DMS79 (cell line): ENCODE results near the gene DOK6.

Experiments
- DNase-seq: peaks from one replicate; lab custom pipeline; 2025; lab: John Stamatoyannopoulos, UW

The DOK6 gene

DNA sequence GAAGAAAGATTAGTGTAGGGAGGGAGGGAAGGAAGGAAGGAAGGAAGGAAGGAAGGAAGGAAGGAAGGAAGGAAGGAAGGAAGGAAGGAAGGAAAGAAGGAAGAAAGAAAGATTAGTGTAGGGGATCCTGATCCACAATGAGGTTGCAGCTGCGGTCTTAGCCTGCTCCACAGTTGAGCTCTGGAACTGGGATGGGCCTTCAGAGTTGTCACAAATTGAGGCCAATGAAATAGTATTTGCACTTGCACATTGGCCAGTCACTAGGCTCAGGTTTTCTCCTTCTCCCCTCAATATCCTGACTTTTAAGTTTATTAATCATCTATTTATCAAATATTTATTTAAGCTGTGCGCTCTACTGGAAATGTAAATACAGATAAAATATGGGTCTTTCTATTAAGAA lies 34.3 kb downstream of the DOK6 start:
- no peak for DNase-seq

DNA sequence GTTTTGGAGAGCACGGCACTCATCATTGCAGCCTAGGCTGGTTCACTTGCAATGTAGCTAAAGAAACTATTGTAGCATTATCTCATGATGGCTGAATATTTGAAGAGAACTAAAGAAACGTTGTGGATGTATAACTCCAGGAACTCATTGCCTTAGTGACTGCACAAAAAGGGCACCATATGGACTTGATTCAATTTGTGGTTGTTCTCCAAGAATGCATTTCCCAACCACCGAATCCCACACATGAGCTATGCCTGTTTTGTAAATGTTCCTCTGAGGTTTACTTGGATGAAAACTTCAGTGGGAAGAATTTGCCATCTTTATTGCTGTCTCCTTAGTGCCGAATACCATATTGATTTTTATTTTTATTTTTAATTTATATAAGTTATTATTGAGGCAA lies 43.5 kb downstream of the DOK6 start:
- DNase-seq: no peak

DNA sequence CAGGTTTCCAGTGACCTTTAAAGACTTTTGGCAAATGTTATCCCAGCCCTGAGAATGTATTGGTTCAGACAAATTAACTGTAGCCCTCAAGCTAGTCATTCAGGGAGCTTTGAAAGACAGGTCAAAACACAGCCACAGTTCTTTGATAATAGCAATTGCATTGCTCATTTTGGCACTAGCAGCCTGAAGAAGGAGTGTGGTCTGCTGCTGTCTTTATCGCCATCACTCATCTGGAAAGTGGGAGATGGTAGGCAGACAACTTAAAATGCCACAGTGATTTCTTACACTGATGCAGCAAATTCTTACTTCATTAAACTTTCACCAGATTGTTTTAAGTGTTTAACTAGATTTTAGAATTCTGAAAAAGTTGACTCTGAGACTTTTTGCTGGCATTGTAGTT lies 47.2 kb downstream of the DOK6 start:
- no peak for DNase-seq

DNA sequence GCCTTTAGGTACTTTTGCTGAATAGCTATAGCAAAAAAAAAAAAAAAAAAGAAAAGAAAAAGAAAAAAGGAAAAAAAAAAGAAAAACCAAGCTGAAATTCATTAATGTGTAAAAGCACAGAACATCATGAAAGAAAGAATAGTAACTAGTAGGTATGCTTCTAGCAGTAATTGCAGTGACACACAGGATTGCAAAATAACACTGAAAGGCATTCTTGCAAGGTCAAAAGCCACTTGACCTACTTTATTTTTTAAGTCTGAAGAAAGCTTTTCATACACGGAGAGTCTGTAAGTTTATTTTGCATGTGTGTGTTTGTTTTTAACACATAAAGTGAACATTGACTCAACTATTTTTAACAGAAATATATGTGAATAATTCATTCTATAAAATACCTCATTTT lies 54.4 kb downstream of the DOK6 start:
- no peak for DNase-seq

DNA sequence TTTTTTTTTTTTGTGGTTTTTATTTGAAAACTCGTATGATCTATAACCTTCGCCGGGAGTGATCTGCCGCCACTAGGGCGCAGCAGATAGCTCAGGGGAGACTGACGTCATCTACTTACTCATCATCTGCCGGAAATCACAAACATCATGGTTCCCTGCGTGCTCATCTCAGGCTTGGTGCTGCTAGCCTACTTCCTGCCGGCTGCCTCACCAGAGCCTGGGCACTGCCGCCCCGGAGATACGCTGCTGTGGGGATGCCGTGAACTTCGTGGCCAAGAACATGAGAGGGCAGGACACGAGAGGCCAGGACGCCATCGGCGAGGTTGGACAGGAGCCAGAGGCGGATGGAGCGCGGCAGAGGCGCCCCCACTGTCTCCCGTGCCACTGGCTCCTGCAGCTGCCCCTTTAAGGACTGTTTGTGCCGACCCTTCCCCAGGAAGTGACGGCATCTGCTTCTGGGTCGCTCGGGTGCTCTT lies 68.8 kb downstream of the DOK6 start:
- DNase-seq: no peak

DNA sequence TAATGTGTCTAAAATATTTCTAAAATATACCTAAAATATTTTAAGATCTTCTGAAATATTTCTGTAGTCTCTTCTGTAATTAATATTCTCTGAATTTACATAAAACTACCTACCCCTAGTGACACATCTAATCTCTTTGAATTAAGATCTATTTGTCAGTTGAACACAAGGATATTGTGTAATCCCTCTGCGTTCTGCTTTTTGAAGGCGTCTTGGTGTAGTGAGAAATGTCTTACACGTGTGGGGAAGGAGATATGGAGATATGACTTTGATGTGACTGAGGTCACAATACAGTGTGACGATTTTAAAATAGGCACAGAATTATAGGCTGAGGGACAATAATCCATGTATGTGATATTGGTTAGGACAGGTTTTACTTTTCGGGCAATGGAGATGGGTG lies 79.8 kb downstream of the DOK6 start:
- no peak for DNase-seq

DNA sequence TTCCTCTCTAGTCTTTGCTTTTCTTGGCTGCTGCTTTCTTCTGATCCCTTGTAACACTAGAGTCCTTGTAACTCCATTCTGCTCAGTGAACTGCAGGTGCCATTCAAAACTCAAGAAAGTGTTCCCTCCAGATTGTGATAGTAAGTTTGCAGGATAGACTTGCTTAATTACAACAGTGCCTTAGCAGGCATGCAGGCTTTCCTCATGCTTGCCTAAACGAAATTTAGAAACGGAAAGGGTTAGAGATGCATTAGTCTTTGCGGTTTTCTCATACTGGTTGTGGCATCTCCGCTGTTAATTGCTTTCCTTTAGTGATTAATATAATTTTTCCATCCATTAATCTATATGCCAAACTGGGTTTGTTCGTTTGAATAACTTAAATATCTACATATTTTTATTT lies 82.9 kb downstream of the DOK6 start:
- no peak for DNase-seq

DNA sequence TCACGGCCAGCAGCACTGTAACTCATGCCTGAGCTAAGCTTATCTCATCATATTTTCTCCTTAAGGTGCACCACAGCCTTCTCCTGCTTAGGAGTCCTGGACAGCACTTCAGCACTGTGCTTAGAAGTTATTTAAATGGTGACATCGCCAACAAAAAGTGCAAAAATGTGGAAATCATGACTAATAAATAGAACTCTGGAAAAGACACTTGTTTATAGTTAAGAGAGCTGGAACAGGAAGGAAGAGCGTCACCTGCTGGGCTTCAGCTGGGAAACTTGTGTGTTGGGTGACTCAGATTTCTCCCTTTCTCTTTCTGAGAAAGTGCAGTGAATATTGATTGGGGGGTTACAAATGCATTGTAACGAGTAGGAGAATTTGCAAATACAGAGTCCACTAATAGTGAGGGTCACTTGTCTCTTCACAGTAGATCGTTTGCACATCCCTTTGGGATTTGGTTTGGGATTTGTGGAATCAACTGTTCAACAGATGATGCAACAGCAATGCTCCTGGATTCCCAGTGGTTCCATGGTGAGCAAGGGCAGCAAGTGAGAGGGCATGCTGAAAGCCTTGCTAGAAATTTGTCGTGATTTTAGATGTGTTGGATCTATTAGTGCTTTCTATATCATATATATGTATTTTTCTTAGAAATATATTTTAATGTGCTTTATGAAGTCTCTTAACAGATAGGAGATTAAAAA lies 84.2 kb downstream of the DOK6 start:
- DNase-seq: no peak

DNA sequence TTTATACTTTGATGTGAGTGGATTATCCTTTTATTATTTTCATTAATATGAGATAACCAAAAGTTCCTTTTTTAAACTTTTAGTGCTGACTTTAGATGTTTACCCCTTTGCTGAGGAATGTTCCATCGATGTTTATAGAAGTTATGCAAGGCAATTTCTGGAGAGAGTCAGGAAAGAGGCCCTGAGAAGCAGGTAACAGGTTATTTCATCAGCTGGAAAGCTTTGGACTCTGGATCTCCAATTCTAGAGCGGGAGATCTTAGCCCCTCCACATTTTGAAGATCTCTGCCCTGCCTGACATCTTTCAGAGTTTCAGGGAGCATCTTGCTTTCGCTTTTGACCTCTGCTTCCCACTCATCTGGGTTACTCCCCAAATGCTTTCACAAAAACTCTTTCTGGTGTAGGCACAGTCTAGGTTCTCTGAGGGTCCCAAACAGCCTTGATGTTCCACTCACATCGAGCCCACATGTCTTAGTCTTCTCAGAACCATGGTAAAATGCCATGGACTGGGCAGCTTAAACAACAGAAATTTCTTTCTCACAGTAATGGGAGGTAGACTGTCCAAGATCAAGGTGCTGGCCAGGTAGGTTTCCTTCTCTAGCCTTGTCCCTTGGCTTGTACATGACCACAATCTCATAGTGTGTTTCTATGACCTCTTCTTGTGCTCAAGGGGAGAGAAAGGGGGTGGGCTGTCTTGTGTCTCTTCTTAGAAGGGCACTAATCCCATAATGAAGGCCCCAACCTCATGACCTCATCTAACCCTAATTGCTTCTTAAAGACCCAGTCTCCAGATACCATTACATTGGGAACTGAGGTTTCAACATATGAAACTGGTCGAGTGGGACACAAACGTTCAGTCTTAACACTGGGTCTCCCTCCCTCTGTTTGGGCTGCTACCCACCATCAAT lies 87.1 kb downstream of the DOK6 start:
- DNase-seq: no peak

DNA sequence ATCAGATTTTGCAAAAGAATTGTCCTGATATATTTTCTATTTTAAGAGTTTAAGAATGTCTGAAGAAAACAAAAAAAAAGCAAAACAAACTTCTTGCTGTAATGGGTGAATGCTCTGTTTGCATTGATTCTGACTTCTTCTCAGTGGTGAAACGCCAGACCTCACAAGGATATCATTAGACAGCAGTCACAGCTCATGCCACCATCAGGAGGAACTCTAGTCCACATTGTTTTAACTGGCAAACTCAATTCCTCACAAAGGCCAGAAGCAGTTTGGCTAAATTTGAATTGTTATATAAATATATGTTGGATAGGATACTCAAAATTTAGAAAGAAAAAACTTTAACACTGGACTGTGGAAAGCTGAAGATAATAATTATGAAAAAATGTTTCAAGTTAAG lies 89.4 kb downstream of the DOK6 start:
- no peak for DNase-seq

DNA sequence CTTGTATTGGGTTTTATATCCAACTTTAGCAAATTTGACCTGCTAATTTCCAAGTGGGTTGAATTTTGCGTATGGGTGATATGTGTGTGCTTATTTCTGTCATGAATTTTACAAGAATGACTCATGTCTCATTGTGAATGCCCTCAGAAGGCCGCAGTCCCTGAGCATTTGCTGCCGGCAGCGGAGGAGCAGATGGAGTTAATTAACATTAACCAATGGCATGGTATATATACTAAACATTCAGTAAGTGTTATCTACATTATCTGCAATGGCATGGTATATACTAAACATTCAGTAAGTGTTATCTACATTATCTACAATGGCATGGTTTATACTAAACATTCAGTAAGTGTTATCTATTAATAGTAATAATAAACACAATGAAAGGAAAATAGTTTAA lies 90.1 kb downstream of the DOK6 start:
- no peak for DNase-seq

DNA sequence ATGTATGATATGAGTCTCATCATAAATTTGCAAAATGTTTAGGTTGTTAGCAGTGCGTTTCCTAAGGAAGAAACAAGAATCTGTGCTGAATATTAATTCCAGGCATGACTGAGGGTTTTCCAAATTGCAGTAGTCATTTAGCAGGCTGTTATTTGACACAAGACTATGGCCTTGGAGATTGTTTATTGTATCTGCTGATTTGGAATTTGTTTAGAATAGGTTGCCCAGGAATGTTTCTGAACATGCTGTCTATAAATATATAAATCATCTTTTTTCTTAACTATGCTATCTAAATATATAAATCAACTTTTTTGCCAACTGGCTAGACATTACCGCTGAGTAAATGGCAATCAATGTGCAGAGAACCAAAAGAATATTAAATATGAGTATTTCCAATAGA lies 90.9 kb downstream of the DOK6 start:
- DNase-seq: no peak

DNA sequence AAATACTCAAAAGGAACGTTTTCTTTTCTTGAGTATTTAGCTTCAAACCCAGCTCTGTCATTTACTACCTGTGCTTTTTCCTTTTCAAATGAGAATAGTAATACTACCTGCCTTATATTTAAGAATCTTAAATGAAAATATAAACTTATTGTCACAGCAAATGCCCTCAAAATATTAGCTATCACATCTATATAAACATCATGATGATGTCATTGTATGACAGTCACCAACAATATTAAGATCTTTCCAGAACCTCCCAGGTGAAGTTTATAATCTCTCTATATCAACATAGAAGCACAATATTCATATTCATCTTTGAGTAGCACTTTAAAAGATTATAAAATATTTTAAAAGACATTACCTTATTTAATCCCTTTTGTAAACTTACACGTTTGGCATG lies 92.2 kb downstream of the DOK6 start:
- DNase-seq: no peak

DNA sequence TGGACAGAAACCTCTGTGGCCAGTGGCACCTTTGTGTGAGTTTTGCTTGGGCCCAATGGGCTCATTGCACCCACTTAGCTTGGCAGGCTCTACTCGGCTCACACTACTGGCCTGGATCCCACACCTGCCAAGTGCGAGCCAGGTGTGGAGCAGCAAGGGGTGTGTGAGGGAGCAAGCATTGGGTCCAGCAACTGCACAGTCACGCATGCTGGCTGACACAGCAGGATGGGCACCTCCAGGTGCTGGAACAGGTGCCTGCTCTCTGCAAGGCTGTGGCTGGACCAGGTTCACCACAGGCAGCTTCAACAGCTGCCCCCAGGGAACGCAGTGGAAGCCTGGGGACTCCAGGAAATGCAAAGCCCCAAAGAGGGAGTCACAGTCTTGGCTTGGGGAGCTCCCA lies 94.2 kb downstream of the DOK6 start:
- no peak for DNase-seq

DNA sequence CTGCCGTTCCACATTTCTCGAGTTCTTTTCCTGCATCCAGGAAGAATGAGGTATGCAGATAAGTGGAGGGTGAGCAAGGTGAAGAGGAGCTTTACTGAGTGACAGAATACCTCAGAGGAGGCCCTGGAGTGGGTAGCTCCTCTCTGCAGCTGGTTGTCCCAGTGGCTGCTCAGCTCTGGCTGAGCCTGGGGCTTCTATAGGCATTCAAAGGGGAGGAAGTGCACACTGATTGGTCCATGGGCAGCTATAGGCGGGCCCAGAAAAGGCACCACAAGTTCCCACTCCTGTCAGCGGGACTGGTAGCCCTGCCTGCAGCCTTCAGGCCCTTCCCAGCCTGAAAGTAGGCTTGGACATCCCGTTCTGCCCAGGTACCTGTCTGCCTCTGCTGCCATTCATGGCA lies 94.7 kb downstream of the DOK6 start:
- no peak for DNase-seq

DNA sequence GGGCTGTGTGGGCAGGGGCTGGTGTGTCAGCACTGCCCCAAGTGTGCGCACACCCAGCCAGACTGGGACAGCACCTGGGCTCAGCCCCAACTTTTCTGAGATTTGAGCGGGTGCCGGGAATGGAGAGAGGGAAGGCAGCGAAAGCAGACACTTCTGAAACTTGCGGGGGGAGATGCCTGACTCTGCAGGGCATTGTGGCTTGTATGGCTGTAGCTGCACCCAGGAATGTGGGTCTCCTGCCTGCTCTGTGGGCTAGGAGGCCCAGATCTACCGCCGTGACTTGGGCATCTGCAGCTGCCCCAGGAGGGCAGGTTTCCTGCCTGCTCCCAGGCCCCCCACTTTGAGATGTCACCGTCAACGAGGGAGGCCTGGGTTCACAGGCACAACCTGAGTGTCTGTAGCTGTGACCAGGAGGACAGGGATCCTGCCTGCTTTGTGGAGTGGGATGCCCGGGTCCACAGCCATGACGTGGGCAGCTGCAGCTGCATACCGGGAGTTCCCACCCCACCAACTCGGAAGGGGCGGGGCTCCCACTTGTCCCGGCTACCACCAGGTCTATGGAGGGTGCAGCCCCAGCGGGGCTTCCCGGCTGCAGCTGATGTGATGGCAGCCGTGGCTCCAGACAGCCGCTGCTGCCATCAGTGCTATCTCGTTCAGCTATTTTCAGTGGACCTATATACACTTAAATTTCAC lies 95.3 kb downstream of the DOK6 start:
- no peak for DNase-seq

DNA sequence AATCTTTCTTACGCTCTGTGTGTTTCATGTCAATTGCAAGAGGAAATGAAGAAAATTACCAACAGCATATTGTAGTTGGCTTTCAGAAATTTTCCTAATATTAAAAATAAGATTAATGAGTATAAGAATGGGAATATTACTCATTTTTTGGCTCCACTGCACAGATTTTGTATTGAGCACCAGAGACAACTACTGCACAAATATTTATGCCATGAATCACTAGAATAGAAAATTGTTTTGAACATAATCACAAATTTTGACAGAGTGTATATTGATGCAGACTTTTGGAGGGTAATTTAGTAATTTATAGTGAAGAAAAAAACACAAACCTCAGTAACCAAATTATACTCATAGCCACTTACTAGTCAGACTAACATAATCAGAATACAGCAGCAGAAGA lies 118.3 kb downstream of the DOK6 start:
- DNase-seq: no peak

DNA sequence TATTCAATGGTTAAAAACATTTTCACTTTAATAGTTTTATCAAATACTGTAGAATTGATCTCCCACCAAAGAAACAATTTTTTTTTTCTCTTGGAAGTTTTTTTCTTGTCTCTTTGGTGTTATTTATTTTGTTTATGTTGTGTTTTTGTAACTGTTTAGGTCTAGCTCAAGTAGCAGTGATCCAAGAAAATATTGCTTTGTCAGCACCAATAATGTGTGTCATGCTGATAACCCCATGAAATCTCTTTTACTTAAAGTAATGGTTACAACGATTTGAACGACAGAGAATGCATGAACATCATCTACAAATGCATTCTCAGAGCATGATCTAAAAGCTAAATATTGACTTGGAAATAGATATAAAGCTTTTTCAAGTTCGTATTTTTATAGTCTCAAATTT lies 122.9 kb downstream of the DOK6 start:
- no peak for DNase-seq

DNA sequence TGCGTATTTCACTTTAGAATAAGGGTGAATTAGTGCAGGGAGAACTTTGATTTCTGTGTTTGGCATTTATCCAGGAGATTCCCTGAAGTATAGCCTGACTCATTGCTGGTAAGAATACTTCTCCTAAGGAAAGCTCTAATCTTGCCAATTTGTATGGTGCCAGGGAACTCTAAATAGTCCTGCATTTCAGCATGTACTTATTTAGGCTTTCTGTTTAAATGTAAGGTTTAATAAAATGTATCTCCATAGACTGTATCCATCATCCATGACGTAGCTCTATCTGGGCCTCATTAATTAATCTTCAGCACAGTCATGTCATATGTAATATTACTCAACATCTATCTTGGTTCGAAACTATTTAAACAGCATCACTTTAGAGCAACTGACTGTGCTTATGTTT lies 127.7 kb downstream of the DOK6 start:
- no peak for DNase-seq

DNA sequence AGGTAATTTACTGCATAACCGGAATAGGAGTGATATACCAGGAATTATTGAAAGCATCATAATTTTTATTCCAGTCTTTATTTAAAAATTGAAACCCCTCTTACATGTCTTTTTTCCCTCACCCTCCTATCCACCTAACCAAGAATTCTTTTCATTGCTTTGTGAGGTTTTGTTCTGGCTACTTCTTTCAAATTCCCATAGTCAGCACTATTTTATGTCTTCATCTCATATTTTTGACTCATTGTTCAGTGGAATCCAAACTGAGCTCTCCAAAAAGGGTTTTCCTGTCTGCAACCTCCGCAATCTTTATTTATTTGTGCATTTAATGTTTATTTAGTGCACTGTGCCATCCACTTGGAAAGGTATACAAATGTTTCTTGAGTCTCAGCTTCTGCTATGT lies 128.5 kb downstream of the DOK6 start:
- no peak for DNase-seq

DNA sequence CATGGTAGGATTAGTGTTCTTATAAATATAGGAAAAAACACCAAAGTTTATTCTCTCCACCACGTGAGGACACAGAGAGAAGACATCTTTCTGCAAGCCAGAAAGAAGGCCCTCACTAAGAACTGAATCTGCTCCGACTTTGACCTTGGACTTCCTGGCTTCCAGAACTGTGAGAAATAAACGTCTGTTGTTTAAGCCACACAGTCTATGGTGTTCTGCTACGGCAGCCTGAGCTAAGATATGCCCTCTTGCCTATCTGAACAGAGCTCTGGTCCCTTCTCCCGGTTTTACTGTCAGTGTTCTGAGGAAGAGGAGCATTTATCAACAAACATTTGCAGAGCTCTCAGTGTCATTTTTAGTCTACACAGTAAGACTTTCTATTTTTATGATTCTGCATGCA lies 131.3 kb downstream of the DOK6 start:
- no peak for DNase-seq

DNA sequence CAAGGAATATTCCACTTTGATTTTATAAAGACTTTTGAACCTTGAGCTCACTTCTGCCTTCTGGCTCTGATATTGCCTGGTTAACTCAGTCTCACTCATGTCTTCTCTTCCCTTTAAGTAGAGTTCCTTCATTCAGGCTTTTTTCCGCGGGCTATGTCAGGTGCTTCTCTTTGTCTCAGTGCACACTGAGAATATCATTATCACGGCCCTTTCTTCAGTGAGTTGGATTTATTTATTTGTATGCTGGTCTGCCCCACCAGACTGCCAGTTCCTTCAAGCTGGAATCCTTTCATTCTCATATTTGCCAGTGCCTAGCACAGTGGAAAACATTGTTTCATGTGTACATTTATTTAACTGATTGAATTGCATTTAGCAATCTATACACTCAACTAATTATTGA lies 136.5 kb downstream of the DOK6 start:
- DNase-seq: no peak

DNA sequence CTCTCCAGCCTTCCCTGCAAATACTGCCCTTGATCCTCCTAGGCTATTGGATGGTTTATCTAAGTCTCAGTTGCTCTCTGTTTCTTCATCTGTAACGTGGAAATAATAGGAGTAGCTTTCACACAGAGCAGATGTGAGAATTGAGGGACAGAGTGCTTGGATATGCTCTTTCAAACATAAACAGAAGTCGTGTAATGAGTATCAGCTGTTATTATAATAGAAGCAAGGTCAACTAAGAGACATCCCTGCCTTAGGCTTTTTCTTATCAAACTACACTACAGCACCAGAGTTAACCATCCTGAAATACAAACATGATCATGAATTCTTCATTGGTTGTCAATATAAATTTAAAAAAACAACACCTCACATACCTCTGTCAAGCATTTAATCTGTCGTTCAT lies 138.2 kb downstream of the DOK6 start:
- DNase-seq: no peak
